ENCODE measurements around the gene SLC4A2.

SLC4A2 gene

DNA sequence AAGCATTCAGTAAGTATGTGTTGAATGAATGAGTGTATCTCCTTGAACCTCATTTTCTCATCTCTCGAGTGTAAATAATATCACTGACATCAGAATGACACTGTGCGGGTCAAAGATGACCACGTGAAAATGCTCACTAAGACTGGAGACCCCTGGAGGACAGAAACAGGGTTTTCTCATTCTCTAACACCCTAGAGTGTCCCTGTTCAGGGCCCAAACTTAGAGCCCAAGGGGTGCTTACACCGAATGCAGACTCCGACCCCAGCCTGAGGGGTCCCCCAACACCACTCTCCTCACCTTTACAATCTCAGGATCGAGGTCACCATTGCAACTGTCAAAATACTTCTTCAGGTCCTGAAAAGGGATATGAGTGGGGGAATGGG, 3.1 kb upstream of the SLC4A2 start:
- Histone ChIP-seq H4K20me1 (ENCODE audit: insufficient read depth, low read length, poor library complexity, severe bottlenecking) (peaks cover 14% of the 10 kb centered on the region), H3K9me2 (replicated peaks; ENCODE audit: low read depth, low read length) (no peaks in the 10 kb centered on the region), H3K4me2 (ENCODE audit: low read depth, low read length, poor library complexity, severe bottlenecking) (peak overlapping the region; percentile 93), H3K4me3 (ENCODE audit: low read length, poor library complexity, severe bottlenecking) (no peak overlapping the region), H3F3A (ENCODE audit: low read depth) (no peaks in the 10 kb centered on the region), H3K4me1 (ENCODE audit: insufficient read depth, low read length, poor library complexity, severe bottlenecking) (peaks cover 38% of the 10 kb centered on the region), H3K36me3 (ENCODE audit: insufficient read depth, low read length) (no peaks in the 10 kb centered on the region), H2AFZ (ENCODE audit: low read length) (no peak overlapping the region), H3K27me3 (ENCODE audit: insufficient read depth, low read length, poor library complexity, severe bottlenecking) (no peaks in the 10 kb centered on the region), H3K9ac (ENCODE audit: low read depth, low read length, poor library complexity, severe bottlenecking) (peak overlapping the region; percentile 78), H3K9me3 (ENCODE audit: insufficient read depth, low read depth, low read length) (no peaks in the 10 kb centered on the region), H3K79me2 (ENCODE audit: insufficient read depth, low read length) (peaks cover 26% of the 10 kb centered on the region)
- TF ChIP-seq CTCF (conservative IDR thresholded peaks at IDR 0.05; ENCODE audit: low read length) = peak; percentile 22; the same call in 1 of the 2 replicates
- no peak for TF ChIP-seq EZH2phosphoT487 (IDR thresholded peaks at IDR 0.05; ENCODE audit: borderline replicate concordance)

DNA sequence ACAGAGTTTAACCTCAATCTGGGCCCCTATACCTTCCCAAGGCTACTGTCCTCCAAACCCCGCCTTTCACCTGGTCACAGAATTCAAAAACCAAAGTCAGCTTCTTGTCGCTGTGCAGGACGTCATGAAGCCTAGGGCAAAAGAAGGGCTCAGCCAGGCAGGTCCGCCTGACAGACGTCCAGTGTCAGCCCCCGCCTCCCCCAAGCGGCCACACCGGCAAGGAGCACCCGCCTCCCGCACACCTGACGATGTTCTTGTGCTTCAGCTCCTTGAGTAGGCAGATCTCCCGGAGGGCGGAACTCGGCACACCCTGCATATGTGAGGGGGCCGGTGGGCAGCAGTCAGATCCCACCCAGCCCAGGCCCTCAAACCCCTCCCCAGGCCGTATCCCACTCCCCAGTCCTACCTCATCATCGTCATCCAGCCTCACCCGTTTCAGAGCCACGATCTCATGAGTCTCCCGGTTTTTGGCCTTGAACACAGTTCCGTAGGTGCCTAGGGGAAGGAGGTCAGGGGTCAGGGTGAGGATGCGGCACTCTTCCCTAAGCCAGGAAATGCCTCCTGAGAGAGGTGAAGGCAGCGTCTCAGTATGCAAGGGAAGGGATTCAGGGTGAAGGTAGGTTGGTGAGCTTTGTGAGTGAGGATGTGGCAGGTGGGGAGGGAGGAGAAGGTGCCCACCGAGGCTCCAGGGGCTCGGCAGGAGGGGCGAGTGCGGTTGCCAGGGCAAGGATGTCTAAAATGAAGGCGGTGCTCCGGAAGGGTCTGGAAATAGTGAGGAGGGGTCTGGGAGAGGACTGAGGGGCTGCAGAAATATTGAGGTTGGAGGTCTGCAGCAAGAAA, 2.5 kb upstream of the SLC4A2 start:
- H2AFZ ChIP-seq (ENCODE audit: low read length) = peak overlapping the region; percentile 83; the same call in 1 of the 2 replicates
- H3K9me2 ChIP-seq (replicated peaks; ENCODE audit: low read depth, low read length) = no peaks in the 10 kb centered on the region
- peaks cover 32% of the 10 kb centered on the region for H3K79me2 ChIP-seq (ENCODE audit: insufficient read depth, low read length)
- peaks cover 20% of the 10 kb centered on the region for H4K20me1 ChIP-seq (ENCODE audit: insufficient read depth, low read length, poor library complexity, severe bottlenecking)
- peak overlapping the region; percentile 78 for H3K9ac ChIP-seq (ENCODE audit: low read depth, low read length, poor library complexity, severe bottlenecking)
- no peaks in the 10 kb centered on the region for H3K27me3 ChIP-seq (ENCODE audit: insufficient read depth, low read length, poor library complexity, severe bottlenecking)
- H3K4me1 ChIP-seq (ENCODE audit: insufficient read depth, low read length, poor library complexity, severe bottlenecking) = peaks cover 44% of the 10 kb centered on the region
- peak overlapping the region; percentile 93 for H3K4me3 ChIP-seq (ENCODE audit: low read length, poor library complexity, severe bottlenecking)
- no peaks in the 10 kb centered on the region for H3K36me3 ChIP-seq (ENCODE audit: insufficient read depth, low read length)
- H3F3A ChIP-seq (ENCODE audit: low read depth) = no peaks in the 10 kb centered on the region
- no peaks in the 10 kb centered on the region for H3K9me3 ChIP-seq (ENCODE audit: insufficient read depth, low read depth, low read length)
- TF ChIP-seq EZH2phosphoT487 (IDR thresholded peaks at IDR 0.05; ENCODE audit: borderline replicate concordance) = no peak
- no peak for TF ChIP-seq CTCF (conservative IDR thresholded peaks at IDR 0.05; ENCODE audit: low read length)
- H3K4me2 ChIP-seq (ENCODE audit: low read depth, low read length, poor library complexity, severe bottlenecking) = peak overlapping the region; percentile 93

GRCh38 chr7:151057506-151057988, 1.8 kb upstream of the SLC4A2 start, which contains the start of gene CDK5:
CDK5 (minus strand) TSS chr7:151057897; CDS start chr7:151057848, 49 bp downstream.
- Histone ChIP-seq H3K4me2 (ENCODE audit: low read depth, low read length, poor library complexity, severe bottlenecking) (peak within 1 kb of the TSS; percentile 99), H3F3A (ENCODE audit: low read depth) (no peaks in the 10 kb centered on the region), H3K9ac (ENCODE audit: low read depth, low read length, poor library complexity, severe bottlenecking) (peak within 1 kb of the TSS; percentile 78), H3K79me2 (ENCODE audit: insufficient read depth, low read length) (peaks cover 39% of the 10 kb centered on the region), H3K4me3 (ENCODE audit: low read length, poor library complexity, severe bottlenecking) (peak within 1 kb of the TSS; percentile 93), H3K9me3 (ENCODE audit: insufficient read depth, low read depth, low read length) (no peaks in the 10 kb centered on the region), H2AFZ (ENCODE audit: low read length) (peak within 1 kb of the TSS; percentile 83), H3K9me2 (replicated peaks; ENCODE audit: low read depth, low read length) (no peaks in the 10 kb centered on the region), H3K36me3 (ENCODE audit: insufficient read depth, low read length) (no peaks in the 10 kb centered on the region), H3K4me1 (ENCODE audit: insufficient read depth, low read length, poor library complexity, severe bottlenecking) (peaks cover 45% of the 10 kb centered on the region), H4K20me1 (ENCODE audit: insufficient read depth, low read length, poor library complexity, severe bottlenecking) (peaks cover 27% of the 10 kb centered on the region), H3K27me3 (ENCODE audit: insufficient read depth, low read length, poor library complexity, severe bottlenecking) (no peaks in the 10 kb centered on the region)
- TF ChIP-seq CTCF (conservative IDR thresholded peaks at IDR 0.05; ENCODE audit: low read length) (no peak), EZH2phosphoT487 (IDR thresholded peaks at IDR 0.05; ENCODE audit: borderline replicate concordance) (no peak)

Data from Loucy (cell line).